ENCODE measurements around the gene D2HGDH.

Gene D2HGDH

GRCh38 chr2:241764275-241765241 lies 30.1 kb downstream of the D2HGDH start:
- DNase-seq (ENCODE audit: low read depth, low spot score), result no peak
- H3K27ac ChIP-seq, result no peak overlapping the region

DNA sequence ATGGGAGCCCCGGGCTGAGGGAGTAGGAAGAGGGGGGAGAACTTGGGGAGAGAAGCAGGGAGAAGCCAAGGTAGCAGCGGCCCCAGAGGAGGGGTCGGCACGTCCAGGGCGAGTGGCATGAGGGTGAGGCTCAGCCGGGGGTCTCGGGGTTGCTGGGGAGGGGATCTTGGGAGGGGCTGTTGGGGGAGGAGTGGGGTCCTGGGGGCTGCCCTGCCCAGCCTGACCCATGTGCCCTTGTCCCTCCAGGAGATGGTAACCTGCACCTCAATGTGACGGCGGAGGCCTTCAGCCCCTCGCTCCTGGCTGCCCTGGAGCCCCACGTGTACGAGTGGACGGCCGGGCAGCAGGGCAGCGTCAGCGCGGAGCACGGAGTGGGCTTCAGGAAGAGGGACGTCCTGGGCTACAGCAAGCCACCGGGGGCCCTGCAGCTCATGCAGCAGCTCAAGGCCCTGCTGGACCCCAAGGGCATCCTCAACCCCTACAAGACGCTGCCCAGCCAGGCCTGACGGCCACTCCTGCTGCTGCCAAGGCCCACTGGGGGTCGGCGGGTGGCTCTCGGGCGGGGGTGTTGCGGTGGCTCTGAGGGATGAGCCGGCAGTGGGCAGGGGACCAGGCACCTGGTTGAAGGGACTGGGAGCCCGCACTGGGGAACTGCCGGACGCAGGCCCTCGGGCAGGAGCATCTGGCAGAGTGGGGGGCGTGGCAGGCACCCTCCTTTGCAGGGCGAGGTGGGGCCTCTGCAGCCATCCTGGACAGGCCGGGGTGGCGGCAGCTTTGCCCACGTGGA lies 33.2 kb downstream of the D2HGDH start:
- H3K27ac ChIP-seq, result no peak overlapping the region
- no peak for DNase-seq (ENCODE audit: low read depth, low spot score)

DNA sequence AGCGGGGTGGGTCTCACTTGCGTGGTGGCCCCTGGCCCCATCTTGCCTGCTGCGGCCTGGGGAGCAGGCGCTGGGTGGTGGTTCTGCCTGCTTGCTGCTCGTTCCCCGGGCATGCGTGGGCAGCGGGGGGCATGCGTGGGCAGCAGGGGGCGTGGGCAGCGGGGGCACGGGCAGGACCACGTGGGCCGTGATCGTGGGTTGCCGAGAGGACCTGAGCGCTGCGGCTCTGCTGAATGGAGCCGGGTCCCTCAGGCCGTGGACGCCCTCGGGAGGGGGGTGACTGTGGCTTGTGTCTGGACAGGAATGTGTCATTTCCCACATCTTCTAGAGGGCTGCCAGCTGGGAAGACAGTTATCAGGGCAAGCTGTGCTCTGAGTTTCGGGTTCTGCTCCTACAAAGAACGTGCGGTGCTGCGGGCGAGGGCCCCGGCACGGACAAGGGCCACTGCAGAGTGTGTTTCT lies 33.9 kb downstream of the D2HGDH start:
- no peak for DNase-seq (ENCODE audit: low read depth, low spot score)
- no peak overlapping the region for H3K27ac ChIP-seq

GRCh38 chr2:241768850-241769249 lies 34.4 kb downstream of the D2HGDH start:
- no peak for DNase-seq (ENCODE audit: low read depth, low spot score)
- H3K27ac ChIP-seq, result no peak overlapping the region

DNA sequence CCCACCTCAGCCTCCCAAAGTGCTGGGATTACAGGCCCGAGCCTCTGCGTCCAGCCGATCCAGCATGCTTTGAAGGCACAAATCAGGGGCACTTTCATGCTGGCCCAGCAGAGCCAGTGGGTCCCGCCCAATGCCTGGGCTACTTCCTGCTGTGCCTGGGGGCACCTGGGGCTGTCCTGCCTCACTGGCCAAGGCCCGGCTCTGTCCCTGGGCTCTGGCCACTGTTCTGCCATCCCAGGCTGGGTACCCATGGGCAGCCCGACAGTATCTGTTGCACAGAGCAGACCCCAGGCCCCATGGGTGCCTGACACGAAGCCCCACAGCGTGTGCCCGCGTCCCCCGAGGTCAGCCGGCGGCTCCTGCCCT lies 35.4 kb downstream of the D2HGDH start:
- H3K27ac ChIP-seq, result no peak overlapping the region
- no peak for DNase-seq (ENCODE audit: low read depth, low spot score)

- DNase-seq (ENCODE audit: low read depth, low spot score), result no peak
- H3K27ac ChIP-seq, result no peak overlapping the region
These were observed 35.9 kb downstream of the D2HGDH start for GRCh38 chr2:241770185-241770935.

DNA sequence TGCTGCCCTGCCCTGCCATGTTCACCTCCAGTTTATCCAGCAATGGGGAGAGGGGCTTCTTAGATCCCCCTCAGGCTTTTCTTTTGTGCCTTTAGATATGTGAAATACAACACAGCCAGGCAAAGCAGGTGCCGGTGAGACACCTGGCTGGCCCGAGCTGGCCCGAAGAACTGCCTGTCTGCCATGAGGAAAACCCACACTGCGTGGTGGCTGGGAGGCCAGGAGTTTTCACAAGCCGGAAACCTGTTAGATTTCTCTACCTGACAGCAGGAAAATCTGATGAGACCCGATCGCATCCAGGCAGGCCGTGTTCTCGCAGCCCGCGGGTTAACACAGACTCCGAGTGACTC lies 36.5 kb downstream of the D2HGDH start:
- DNase-seq (ENCODE audit: low read depth, low spot score), result no peak
- no peak overlapping the region for H3K27ac ChIP-seq

GRCh38 chr2:241771286-241772062 lies 37.0 kb downstream of the D2HGDH start:
- H3K27ac ChIP-seq, result no peak overlapping the region

GRCh38 chr2:241772063-241772499 lies 37.7 kb downstream of the D2HGDH start:
- no peak overlapping the region for H3K27ac ChIP-seq
- no peak for DNase-seq (ENCODE audit: low read depth, low spot score)

More at GRCh38 chr2:241771286-241772062, 37.0 kb downstream of the D2HGDH start:
- no peak for DNase-seq (ENCODE audit: low read depth, low spot score)

DNA sequence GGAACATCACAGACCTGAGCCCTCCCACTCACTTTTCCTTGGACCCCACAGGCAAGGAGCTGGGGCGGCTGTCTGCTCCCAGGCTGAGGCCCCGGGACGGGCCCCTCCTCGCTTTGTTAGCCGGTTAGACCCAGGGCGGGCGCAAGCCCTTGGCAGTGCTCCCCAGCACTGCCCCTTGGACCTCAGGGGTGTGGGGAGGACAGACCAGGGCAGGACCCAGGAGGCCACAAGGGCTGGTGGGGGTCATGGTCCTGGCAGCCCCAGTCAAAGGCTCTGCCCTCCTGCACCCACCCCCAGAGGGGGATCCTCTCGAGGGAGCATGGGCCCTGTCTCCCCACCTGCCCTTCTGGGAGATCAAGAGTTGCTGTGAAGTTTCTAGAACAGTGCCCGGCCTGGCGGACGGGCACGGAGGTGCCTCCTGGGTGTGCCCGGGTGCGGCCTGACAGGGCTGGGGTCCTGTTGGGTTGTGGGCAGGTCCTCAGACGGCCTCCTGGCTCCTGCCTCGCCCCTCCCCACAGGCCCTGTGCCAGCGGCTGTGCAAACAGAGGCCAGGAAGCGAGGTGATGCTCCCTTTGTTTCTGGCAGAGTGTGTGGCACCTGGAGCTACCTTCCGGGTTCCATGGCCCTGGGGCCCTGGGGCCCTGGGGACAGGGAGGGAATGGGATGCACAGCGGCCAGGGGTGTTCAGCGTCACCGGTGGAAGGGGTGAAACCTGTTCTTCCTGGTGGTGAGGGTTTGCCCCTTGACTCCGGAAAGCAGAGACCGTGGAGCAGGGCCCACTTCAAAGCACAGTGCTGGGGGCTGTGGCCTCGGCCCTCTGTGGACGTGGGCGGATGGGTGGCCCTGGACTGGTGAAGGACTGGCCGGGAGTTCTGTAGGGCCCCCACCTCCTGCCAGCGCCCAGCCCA lies 39.3 kb downstream of the D2HGDH start:
- DNase-seq (ENCODE audit: low read depth, low spot score), result no peak
- no peak overlapping the region for H3K27ac ChIP-seq

DNA sequence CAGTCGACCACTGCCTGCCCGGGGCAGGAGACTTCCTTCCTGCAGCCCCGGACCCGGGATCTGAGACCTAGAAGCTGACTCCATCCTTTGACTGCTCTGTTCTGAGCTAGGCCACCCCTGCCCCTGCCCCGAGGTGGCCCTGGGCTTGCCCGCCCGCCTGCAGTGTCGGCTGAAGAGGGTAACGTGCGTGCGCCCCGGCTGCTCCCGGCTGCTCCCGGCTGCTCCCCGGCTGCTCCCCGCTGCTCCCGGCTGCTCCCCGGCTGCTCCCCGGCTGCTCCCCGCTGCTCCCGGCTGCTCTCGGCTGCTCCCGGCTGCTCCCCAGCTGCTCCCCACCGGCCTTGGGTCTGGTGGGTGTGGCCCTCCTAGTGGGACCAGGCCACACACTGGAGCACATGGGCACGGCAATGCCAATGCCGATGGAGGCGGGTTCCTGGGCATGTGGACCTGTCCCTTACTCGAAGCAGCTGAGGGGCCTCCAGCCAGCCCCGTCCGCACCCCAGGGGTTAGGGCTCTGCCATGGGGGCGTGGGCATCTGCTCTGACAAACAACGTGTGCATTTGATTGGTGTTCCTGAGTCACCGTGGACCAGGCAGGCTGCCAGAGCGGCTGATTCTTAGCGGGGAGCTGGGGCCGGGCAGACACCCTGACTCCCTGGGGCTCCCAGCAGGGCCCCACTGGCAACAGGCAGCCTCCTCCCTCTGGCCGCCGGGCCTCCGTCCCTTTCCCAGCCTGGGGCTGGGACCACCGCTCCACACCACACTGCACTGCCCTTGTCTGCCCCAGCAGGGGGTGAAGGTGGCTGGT lies 40.2 kb downstream of the D2HGDH start:
- no peak for DNase-seq (ENCODE audit: low read depth, low spot score)
- no peak overlapping the region for H3K27ac ChIP-seq

DNA sequence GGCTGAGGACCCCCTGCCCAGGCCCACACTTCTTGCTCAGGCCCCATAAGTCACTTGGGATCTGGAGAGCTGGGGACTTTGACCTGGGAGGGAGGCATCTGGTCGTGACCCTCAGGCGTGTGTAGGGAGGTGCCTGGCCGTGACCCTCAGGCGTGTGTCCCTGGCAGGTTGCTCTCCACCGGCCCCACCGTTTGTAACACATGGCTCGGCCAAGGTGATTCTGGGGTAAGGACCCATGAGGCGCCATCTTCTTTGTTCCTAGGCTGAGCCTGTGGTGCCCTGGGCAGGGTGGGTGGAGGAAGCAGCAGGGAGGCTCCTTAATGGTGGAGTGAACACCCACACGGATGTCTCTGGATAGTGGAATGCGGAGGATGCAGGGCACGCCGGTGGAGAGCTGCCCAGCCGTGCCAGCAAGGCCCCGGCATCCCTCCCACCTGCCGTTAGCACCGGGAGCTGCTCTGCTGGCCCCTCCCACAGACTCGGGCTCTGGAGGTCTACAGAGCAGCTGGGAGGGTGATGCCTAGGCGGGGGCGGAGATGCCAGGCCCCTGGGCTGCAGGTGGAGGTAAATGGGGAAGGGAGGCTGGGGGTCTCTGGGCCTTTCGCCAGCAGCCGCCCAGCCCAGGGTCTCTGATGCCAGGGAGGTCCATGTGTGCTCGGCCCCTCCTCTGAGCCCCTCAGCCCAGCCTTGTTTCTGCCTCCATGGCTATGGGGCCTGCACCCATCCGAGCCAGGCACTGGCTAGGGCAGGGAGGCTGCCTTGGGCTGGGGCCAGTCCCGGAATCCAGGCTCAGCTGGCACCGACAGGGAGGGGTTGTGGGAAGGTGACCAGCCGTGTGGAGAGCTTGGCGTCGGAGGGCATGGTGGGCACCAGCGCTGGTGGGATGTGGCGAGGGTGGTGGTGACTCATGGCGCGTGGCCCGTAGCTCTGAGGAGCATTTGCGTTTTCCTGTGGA lies 41.1 kb downstream of the D2HGDH start:
- H3K27ac ChIP-seq, result no peak overlapping the region
- no peak for DNase-seq (ENCODE audit: low read depth, low spot score)

GRCh38 chr2:241776336-241777169 lies 42.1 kb downstream of the D2HGDH start, which contains the start of gene GAL3ST2:
Gene GAL3ST2 (plus strand): TSS chr2:241776822. CDS start chr2:241776956, 134 bp downstream.
- DNase-seq (ENCODE audit: low read depth, low spot score), result no peak
- no peak within 1 kb of the TSS for H3K27ac ChIP-seq

DNA sequence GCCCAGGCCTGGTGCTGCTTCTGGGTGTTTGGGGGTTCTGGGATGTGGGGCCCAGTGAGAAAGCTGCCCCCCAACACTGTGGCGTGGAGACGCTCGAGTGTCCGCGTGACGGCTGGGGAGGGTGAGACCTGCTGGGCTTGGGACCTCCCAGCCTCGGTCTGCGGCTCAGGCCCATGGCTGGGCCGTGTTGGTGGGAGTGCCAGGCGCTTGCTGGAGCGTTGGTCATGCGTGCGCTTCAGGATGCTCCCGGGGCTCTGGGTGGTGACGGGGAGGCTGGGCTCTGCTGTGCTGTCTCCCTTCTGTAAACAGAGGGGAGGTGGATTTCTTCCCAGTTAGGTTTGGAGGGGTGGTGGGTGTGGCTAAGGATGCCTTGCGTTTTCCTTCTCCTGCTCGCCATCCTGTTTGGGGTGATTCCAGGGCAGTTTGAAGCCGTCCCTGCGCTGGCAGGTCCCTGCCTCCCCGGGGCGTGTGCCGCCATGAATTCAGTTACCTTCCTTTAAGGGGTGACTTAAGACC lies 42.8 kb downstream of the D2HGDH start:
- DNase-seq (ENCODE audit: low read depth, low spot score), result no peak
- H3K27ac ChIP-seq, result no peak overlapping the region

Data from epithelial cell of prostate (primary cell).